DOHH2 (cell line): ENCODE results near the gene CRYBG2.

ENCODE experiments used
- H3F3A ChIP-seq: fragments of 200-600 bp; sonication (generic), shearing (Covaris generic); 2 replicates; pipeline ENCODE4 v1.6.0; 2016; ENCODE audit warnings: antibody characterized with exemption, mild to moderate bottlenecking; ENCODE audit not compliant: control insufficient read depth, insufficient read depth
- H3K27ac ChIP-seq: fragments of 200-600 bp; sonication (generic); 2 replicates; pipeline ENCODE4 v1.5.1; 2014; ENCODE audit warnings: low read depth, mild to moderate bottlenecking, low read length, moderate library complexity
- H3K27me3 ChIP-seq: fragments of 200-600 bp; sonication (generic); 2 replicates; pipeline ENCODE4 v1.6.1; 2014; ENCODE audit warnings: mild to moderate bottlenecking, low read length, mixed read lengths; ENCODE audit not compliant: control insufficient read depth
- H3K36me3 ChIP-seq: fragments of 200-600 bp; sonication (generic); 2 replicates; pipeline ENCODE4 v1.6.1; 2014; ENCODE audit warnings: mild to moderate bottlenecking, low read length, moderate library complexity, mixed read lengths; ENCODE audit not compliant: control insufficient read depth
- H3K4me1 ChIP-seq: fragments of 200-600 bp; sonication (generic); 2 replicates; pipeline ENCODE4 v1.6.1; 2014; ENCODE audit warnings: mild to moderate bottlenecking, low read length, mixed read lengths; ENCODE audit not compliant: control insufficient read depth
- H3K4me2 ChIP-seq: fragments of 200-600 bp; sonication (generic); 2 replicates; pipeline ENCODE4 v1.6.0; 2014; ENCODE audit warnings: mild to moderate bottlenecking, low read length, moderate library complexity
- H3K4me3 ChIP-seq: fragments of 200-600 bp; sonication (generic); 2 replicates; pipeline ENCODE4 v1.5.1; 2014; ENCODE audit warnings: mild to moderate bottlenecking, low read length, mixed read lengths
- H3K79me2 ChIP-seq: fragments of 200-600 bp; sonication (generic); 2 replicates; pipeline ENCODE4 v1.6.1; 2014; ENCODE audit warnings: mild to moderate bottlenecking, low read length, mixed read lengths; ENCODE audit not compliant: control insufficient read depth
- H3K9me2 ChIP-seq: fragments of 200-600 bp; sonication (generic); replicated peaks from 2 replicates; pipeline ENCODE4 v1.6.1; 2014; ENCODE audit warnings: mild to moderate bottlenecking, low read length, mixed read lengths; ENCODE audit not compliant: control insufficient read depth
- H3K9me3 ChIP-seq: fragments of 200-600 bp; sonication (generic); 2 replicates; pipeline ENCODE4 v1.6.1; 2014; ENCODE audit warnings: antibody characterized with exemption, low read length, mixed read lengths; ENCODE audit not compliant: control insufficient read depth, insufficient read depth
- H4K20me1 ChIP-seq: fragments of 200-600 bp; sonication (generic); 2 replicates; pipeline ENCODE4 v1.6.0; 2014; ENCODE audit warnings: low read depth, mild to moderate bottlenecking, antibody characterized with exemption, low read length, moderate library complexity; ENCODE audit not compliant: control insufficient read depth, insufficient read depth
- EZH2phosphoT487 ChIP-seq: fragments of 200-600 bp; sonication (generic); IDR thresholded peaks from 2 replicates; pipeline ENCODE4 v1.6.1; 2017; ENCODE audit warnings: borderline replicate concordance, mild to moderate bottlenecking, antibody characterized with exemption, low read length, moderate library complexity, mixed read lengths
- TF ChIP-seq, protein P1 (sequence below): fragments of 200-600 bp; sonication (generic); IDR thresholded peaks from one replicate; pipeline ENCODE4 v1.5.1; 2014; ENCODE audit warnings: antibody characterized with exemption, mild to moderate bottlenecking, low read depth, low read length; ENCODE audit not compliant: poor library complexity, severe bottlenecking

CRYBG2 gene

DNA sequence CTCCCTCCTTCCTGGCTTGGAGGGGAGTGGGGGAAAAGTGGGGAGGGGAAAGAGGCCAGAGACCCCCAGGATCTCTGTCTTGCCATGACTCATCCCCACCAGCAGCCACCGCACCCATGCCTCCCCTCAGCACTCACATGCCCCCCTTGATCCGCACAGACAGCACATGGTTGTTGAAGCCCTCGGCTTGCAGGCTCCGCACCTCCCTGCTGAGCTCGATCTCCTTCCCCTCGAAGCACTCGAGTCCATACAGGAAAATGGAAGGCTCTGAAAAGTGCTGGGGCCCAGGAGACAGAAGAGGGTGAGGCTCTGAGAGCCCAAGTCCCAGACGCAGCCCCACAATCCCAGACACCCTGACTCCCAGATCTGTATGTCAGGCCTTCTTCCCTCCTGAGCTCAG lies 25.3 kb downstream of the CRYBG2 start:
- TF ChIP-seq, protein P1, sequence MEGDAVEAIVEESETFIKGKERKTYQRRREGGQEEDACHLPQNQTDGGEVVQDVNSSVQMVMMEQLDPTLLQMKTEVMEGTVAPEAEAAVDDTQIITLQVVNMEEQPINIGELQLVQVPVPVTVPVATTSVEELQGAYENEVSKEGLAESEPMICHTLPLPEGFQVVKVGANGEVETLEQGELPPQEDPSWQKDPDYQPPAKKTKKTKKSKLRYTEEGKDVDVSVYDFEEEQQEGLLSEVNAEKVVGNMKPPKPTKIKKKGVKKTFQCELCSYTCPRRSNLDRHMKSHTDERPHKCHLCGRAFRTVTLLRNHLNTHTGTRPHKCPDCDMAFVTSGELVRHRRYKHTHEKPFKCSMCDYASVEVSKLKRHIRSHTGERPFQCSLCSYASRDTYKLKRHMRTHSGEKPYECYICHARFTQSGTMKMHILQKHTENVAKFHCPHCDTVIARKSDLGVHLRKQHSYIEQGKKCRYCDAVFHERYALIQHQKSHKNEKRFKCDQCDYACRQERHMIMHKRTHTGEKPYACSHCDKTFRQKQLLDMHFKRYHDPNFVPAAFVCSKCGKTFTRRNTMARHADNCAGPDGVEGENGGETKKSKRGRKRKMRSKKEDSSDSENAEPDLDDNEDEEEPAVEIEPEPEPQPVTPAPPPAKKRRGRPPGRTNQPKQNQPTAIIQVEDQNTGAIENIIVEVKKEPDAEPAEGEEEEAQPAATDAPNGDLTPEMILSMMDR = no peak
- no peak for TF ChIP-seq EZH2phosphoT487
- no peaks in the 10 kb centered on the region for H3K36me3 ChIP-seq
- H3K9me2 ChIP-seq = no peaks in the 10 kb centered on the region
- peaks cover 9% of the 10 kb centered on the region for H3K4me1 ChIP-seq
- no peaks in the 10 kb centered on the region for H3K27me3 ChIP-seq
- H3K27ac ChIP-seq = no peak overlapping the region
- no peaks in the 10 kb centered on the region for H4K20me1 ChIP-seq
- no peaks in the 10 kb centered on the region for H3K9me3 ChIP-seq
- no peak overlapping the region for H3K4me3 ChIP-seq
- no peaks in the 10 kb centered on the region; the same call in 1 of the 2 replicates for H3F3A ChIP-seq
- no peaks in the 10 kb centered on the region for H3K79me2 ChIP-seq
- peak overlapping the region; percentile 26; the same call in 1 of the 2 replicates for H3K4me2 ChIP-seq

DNA sequence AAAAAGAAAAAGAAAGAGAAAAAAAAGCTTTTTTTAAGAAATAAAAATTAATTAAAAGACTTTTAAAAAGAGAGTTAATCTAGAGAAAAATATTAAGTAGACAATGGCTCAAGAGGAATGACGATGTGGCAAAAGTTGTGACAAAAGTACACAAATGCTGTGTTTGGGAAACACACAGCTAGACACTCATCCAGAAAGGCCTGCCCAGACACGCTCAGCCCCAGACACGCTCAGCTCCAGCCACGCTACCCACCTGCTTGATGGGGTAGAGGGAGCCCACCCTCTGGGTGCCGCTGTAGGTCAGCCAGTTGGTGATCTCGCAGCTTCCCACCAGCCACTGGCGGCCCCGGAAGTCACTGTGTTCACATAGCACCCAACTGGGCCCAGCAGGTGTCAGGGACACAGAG lies 26.0 kb downstream of the CRYBG2 start:
- TF ChIP-seq, protein P1 = peak; percentile 53
- no peak for TF ChIP-seq EZH2phosphoT487
- H3K4me1 ChIP-seq = peaks cover 13% of the 10 kb centered on the region
- H3K4me3 ChIP-seq = no peak overlapping the region
- no peaks in the 10 kb centered on the region for H3K9me2 ChIP-seq
- H3K4me2 ChIP-seq = peak overlapping the region; percentile 26
- no peaks in the 10 kb centered on the region for H3K79me2 ChIP-seq
- no peaks in the 10 kb centered on the region for H3K36me3 ChIP-seq
- no peaks in the 10 kb centered on the region for H4K20me1 ChIP-seq
- no peaks in the 10 kb centered on the region for H3K9me3 ChIP-seq
- H3F3A ChIP-seq = no peaks in the 10 kb centered on the region; the same call in 1 of the 2 replicates
- H3K27me3 ChIP-seq = no peaks in the 10 kb centered on the region
- no peak overlapping the region for H3K27ac ChIP-seq

DNA sequence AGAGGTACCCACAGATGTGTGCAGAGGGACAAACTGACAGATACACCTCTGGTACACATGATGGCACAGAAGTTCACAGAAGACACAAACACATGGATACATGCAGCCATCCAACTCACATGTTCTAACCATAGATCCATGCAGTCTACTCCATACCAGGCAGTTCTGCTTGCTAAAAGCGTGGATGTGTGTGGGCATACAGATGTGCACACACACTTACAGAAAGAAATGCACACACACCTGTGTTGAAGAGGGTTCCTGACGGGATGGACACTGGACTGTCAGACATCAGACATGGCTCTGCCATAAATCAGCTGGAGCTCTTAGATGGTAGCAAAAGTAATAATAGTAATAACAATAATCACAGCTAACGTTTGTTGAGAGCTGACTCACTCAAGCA lies 29.4 kb downstream of the CRYBG2 start:
- Histone ChIP-seq H3K4me2 (no peak overlapping the region), H4K20me1 (no peaks in the 10 kb centered on the region), H3K36me3 (peaks cover 27% of the 10 kb centered on the region), H3F3A (peaks cover 12% of the 10 kb centered on the region), H3K27ac (no peak overlapping the region), H3K27me3 (no peaks in the 10 kb centered on the region), H3K4me3 (no peak overlapping the region), H3K79me2 (peaks cover 1% of the 10 kb centered on the region), H3K9me3 (no peaks in the 10 kb centered on the region), H3K4me1 (peaks cover 47% of the 10 kb centered on the region), H3K9me2 (no peaks in the 10 kb centered on the region)
- TF ChIP-seq, protein P1 = no peak
- no peak for TF ChIP-seq EZH2phosphoT487
